Esophagus squamous epithelium (tissue), 5 donors: ENCODE measurements around the gene APBA2. TPM values are rescaled to one million over a fixed set of nuclear protein-coding genes. Genes with fewer than 3 reads are reported as not detected.

ENCODE experiments used
- DNase-seq: peaks from one replicate; lab custom pipeline; 2025; lab: John Stamatoyannopoulos, UW
- H3K27ac ChIP-seq, 4 donors: fragments of 200-600 bp; sonication (generic); one replicate each; pipeline ENCODE4 v1.5.1; 2016 to 2019; ENCODE audit warnings: mild to moderate bottlenecking in 1 of 4
- H3K27me3 ChIP-seq, 4 donors: fragments of 200-600 bp; sonication (generic); 1 replicate in 3 of 4; 2 replicates in 1 of 4; pipeline versions ENCODE4 v1.5.1 to v1.6.0; 2017 to 2021; ENCODE audit warnings: antibody characterized with exemption in 1 of 4
- H3K36me3 ChIP-seq, 3 donors: fragments of 200-600 bp; sonication (generic); one replicate each; pipeline ENCODE4 v1.5.1; 2016 to 2019
- H3K4me1 ChIP-seq, 3 donors: fragments of 200-600 bp; sonication (generic); one replicate each; pipeline ENCODE4 v1.5.1; 2017 to 2019
- H3K4me3 ChIP-seq, 4 donors: fragments of 200-600 bp; sonication (generic); 1 replicate in 3 of 4; 2 replicates in 1 of 4; pipeline ENCODE4 v1.5.1; 2016 to 2019; ENCODE audit warnings: mild to moderate bottlenecking in 2 of 4, moderate library complexity in 1 of 4
- H3K9me3 ChIP-seq, 3 donors: fragments of 200-600 bp; sonication (generic); one replicate each; pipeline ENCODE4 v1.5.1; 2016 to 2019
- CTCF ChIP-seq, 6 experiments: fragments of 450-650 bp in 4 of 6; fragments of 200-600 bp in 2 of 6; sonication (generic) in 2 of 6; IDR thresholded peaks; one replicate each; pipeline ENCODE4 v1.5.1; 2016 to 2019; ENCODE audit warnings: antibody characterized with exemption in 6 of 6, mild to moderate bottlenecking in 4 of 6, moderate library complexity in 4 of 6
- POLR2A ChIP-seq, 4 donors: fragments of 450-650 bp; IDR thresholded peaks; one replicate each; pipeline ENCODE4 v1.6.1; 2017; ENCODE audit warnings: antibody characterized with exemption in 4 of 4, mild to moderate bottlenecking in 4 of 4, moderate library complexity in 3 of 4
- WGBS, 2 donors: methylation state at CpG; one replicate each; pipeline ENCODE4 v1.1.5; 2018; 5-methylcytosine and 5-hydroxymethylcytosine counted together
- intact Hi-C: fragments of 100-400 bp; cut with DNase I; formaldehyde crosslinking; loops from one replicate; pipeline ENCODE4 v1.15.0; 2022
- total RNA-seq, 4 donors: library from RNA; depleted of rRNA; stranded (reverse); fragments of >200 nt; gene quantifications; one replicate each; pipeline ENCODE4 v1.1.0, GENCODE V29; 2016
- donor health status: DM: yes; HTN: yes; CAD: no.

The APBA2 gene
- total RNA-seq, 4 donors from 2014 or later = 0.82 to 9.9 (median 1.6) TPM

- no peak overlapping the region for H3K4me3 ChIP-seq
- H3K27ac ChIP-seq = no peak overlapping the region
- intact Hi-C loops = no loop called here
- H3K36me3 ChIP-seq = no peaks in the 10 kb centered on the region
- no peak for DNase-seq
- no peaks in the 10 kb centered on the region for H3K27me3 ChIP-seq
- H3K9me3 ChIP-seq = no peaks in the 10 kb centered on the region
- TF ChIP-seq CTCF (IDR thresholded peaks at IDR 0.05) (no peak), POLR2A (IDR thresholded peaks at IDR 0.05) (no peak)
- WGBS, 2 donors = 62 to 65% methylated on average over 4 to 5 of the region's 5 CpGs
- H3K4me1 ChIP-seq = no peaks in the 10 kb centered on the region
These were observed 35.1 kb downstream of the APBA2 start for GRCh38 chr15:28920781-28921331.

GRCh38 chr15:28921336-28921735 is 35.6 kb downstream of the APBA2 start:
- Histone ChIP-seq H3K4me1 (no peaks in the 10 kb centered on the region), H3K36me3 (no peaks in the 10 kb centered on the region), H3K27me3 (no peaks in the 10 kb centered on the region), H3K4me3 (no peak overlapping the region), H3K27ac (no peak overlapping the region), H3K9me3 (no peaks in the 10 kb centered on the region)
- no peak for DNase-seq
- intact Hi-C loops = no loop called here
- 69 to 79% methylated on average over 10 of the region's 10 CpGs for WGBS, 2 donors
- TF ChIP-seq POLR2A (IDR thresholded peaks at IDR 0.05) (no peak), CTCF (IDR thresholded peaks at IDR 0.05) (no peak)

- no peaks in the 10 kb centered on the region for H3K9me3 ChIP-seq
- no peak overlapping the region for H3K4me3 ChIP-seq
- no peaks in the 10 kb centered on the region for H3K36me3 ChIP-seq
- WGBS, 2 donors = 69 to 79% methylated on average over 8 to 9 of the region's 12 CpGs
- no peaks in the 10 kb centered on the region for H3K4me1 ChIP-seq
- intact Hi-C loops = no loop called here
- no peak overlapping the region for H3K27ac ChIP-seq
- TF ChIP-seq POLR2A (IDR thresholded peaks at IDR 0.05) (no peak), CTCF (IDR thresholded peaks at IDR 0.05) (no peak)
- no peaks in the 10 kb centered on the region for H3K27me3 ChIP-seq
- no peak for DNase-seq
These were observed 36.3 kb downstream of the APBA2 start for GRCh38 chr15:28921919-28922706.

- no peak for DNase-seq
These were observed 36.9 kb downstream of the APBA2 start for GRCh38 chr15:28922707-28923012.

GRCh38 chr15:28923726-28924280 is 38.0 kb downstream of the APBA2 start:
- H3K4me1 ChIP-seq = no peaks in the 10 kb centered on the region
- no peak for DNase-seq
- no peak overlapping the region for H3K4me3 ChIP-seq
- H3K27ac ChIP-seq = no peak overlapping the region
- 65 to 75% methylated on average over 7 to 8 of the region's 8 CpGs for WGBS, 2 donors
- no peaks in the 10 kb centered on the region for H3K36me3 ChIP-seq
- no peaks in the 10 kb centered on the region for H3K9me3 ChIP-seq
- no peaks in the 10 kb centered on the region for H3K27me3 ChIP-seq
- intact Hi-C loops = no loop called here
- TF ChIP-seq POLR2A (IDR thresholded peaks at IDR 0.05) (no peak), CTCF (IDR thresholded peaks at IDR 0.05) (no peak)

More at GRCh38 chr15:28922707-28923012, 36.9 kb downstream of the APBA2 start:
- Histone ChIP-seq H3K36me3 (no peaks in the 10 kb centered on the region), H3K9me3 (no peaks in the 10 kb centered on the region), H3K4me3 (no peak overlapping the region), H3K27ac (no peak overlapping the region), H3K27me3 (no peaks in the 10 kb centered on the region), H3K4me1 (no peaks in the 10 kb centered on the region)
- intact Hi-C loops = no loop called here
- no peak for TF ChIP-seq POLR2A (IDR thresholded peaks at IDR 0.05)
- WGBS, 2 donors = 91% methylated on average over 4 of the region's 5 CpGs; no CpG with 5 or more reads in 1 of the 2 donors
